Renal cortex interstitium (tissue), 15 donors: ENCODE results near the gene NR2C2. TPM values are rescaled to one million over a fixed set of nuclear protein-coding genes. Genes with fewer than 3 reads are reported as not detected.
"Not testable (repeated sequence)": the region's sequence is repeated elsewhere in the genome, so short reads cannot be mapped to it uniquely, and the experiment has no call there.

Source experiments
- DNase-seq, 11 donors: peaks; one replicate each; pipeline ENCODE4 v3.0.0-alpha.2; 2013; ENCODE audit warnings: low read depth in 9 of 11, low spot score in 4 of 11; ENCODE audit errors: extremely low read depth in 1 of 11
- long read RNA-seq, 16 experiments: transcript quantifications; one replicate each; lab custom pipeline, GENCODE V29; 2026
- polyA plus RNA-seq, 3 donors: library from polyadenylated mRNA; unstranded; fragments of 120-200 nt; gene quantifications; one replicate each; pipeline ENCODE4 v1.2.1, GENCODE V29; 2013; ENCODE audit not compliant: insufficient read length in 3 of 3

The NR2C2 gene
- 10 to 100 TPM; 43.4 to 61.8 (median 44.4) TPM for polyA plus RNA-seq
- long read RNA-seq, donor 1, result 0 reads
- long read RNA-seq, donor 2, partial matches to known transcripts, result 37 of 39 reads
- long read RNA-seq, donor 2, other reads (novel, unspliced or antisense), result 0 of 39 reads
- long read RNA-seq, donor 3, partial matches to known transcripts, result 61 of 67 reads
- long read RNA-seq, donor 3, other reads (novel, unspliced or antisense), result 0 of 67 reads
- long read RNA-seq, donor 4, partial matches to known transcripts, result 72 of 72 reads
- long read RNA-seq, donor 4, other reads (novel, unspliced or antisense), result 0 of 72 reads
- long read RNA-seq, donor 5, result 0 reads
- long read RNA-seq, donor 6, full-length matches to known transcripts, result 4 of 54 reads
- long read RNA-seq, donor 6, partial matches to known transcripts, result 5 of 54 reads
- long read RNA-seq, donor 6, other reads (novel, unspliced or antisense), result 45 of 54 reads
- long read RNA-seq, donor 7, partial matches to known transcripts, result 0 of 4 reads
- long read RNA-seq, donor 7, other reads (novel, unspliced or antisense), result 0 of 4 reads
- long read RNA-seq, donor 8, partial matches to known transcripts, result 0 of 6 reads
- long read RNA-seq, donor 8, other reads (novel, unspliced or antisense), result 0 of 6 reads
- long read RNA-seq, donor 9, partial matches to known transcripts, result 0 of 3 reads
- long read RNA-seq, donor 9, other reads (novel, unspliced or antisense), result 0 of 3 reads
- long read RNA-seq, donor 10, partial matches to known transcripts, result 0 of 52 reads
- long read RNA-seq, donor 10, other reads (novel, unspliced or antisense), result 46 of 52 reads
- long read RNA-seq, donor 11, partial matches to known transcripts, result 74 of 76 reads
- long read RNA-seq, donor 11, other reads (novel, unspliced or antisense), result 0 of 76 reads
- long read RNA-seq, donor 12, partial matches to known transcripts, result 0 of 3 reads
- long read RNA-seq, donor 12, other reads (novel, unspliced or antisense), result 0 of 3 reads
- long read RNA-seq, donor 13, partial matches to known transcripts, result 19 of 76 reads
- long read RNA-seq, donor 13, other reads (novel, unspliced or antisense), result 54 of 76 reads
- long read RNA-seq, donor 14, partial matches to known transcripts, result 43 of 44 reads
- long read RNA-seq, donor 14, other reads (novel, unspliced or antisense), result 0 of 44 reads
- long read RNA-seq, donor 15, partial matches to known transcripts, result 0 of 17 reads
- long read RNA-seq, donor 15, other reads (novel, unspliced or antisense), result 17 of 17 reads
- long read RNA-seq, donor 16, full-length matches to known transcripts, result 14 of 179 reads
- long read RNA-seq, donor 16, partial matches to known transcripts, result 156 of 179 reads
- long read RNA-seq, donor 16, other reads (novel, unspliced or antisense), result 9 of 179 reads

DNA sequence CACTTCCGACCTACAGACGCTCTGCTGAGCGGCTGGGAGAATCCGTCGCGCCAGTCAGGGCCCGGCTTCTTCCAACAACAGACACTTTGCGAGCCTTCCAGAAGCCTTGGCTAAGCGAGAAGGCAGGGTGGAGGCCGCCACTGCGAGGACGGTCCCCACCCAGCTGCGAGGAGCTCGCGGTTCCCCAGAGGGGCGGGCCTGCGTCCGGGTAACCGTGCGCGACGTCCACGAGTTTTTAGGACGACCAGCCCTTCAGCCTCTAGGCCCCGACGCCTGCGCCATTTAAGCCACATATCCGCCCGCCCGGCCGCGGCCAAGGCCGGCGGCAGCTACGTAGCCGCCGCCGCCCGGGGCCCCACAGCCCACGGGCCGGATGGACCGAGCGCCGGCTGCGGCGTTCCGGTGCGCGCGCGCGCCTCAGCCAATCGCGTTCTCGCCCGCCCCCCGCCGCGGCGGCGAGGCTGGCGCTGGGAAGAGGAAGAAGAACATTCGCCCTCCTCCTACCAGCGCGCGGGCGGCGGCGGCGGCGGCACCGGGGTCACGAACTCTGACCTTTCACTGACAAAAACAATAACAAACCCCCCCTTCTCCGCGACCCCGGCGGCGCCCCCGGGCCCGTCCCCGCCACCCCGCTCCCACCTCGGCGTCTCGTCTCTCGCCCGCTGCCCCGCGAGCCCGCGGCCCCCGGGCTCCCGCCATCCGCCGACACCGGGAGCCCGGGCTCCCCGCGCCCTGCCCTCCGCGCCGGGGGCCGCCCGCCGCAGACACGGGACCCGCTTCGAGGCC, at the start of gene NR2C2:
NR2C2 (plus strand) TSS at position 484 of the 786 bp plus-strand sequence. CDS start 56,332 bp downstream, outside the sequence.
- peak in 10 of 11 donors; percentile 43 to 83 (median 72) for DNase-seq

DNA sequence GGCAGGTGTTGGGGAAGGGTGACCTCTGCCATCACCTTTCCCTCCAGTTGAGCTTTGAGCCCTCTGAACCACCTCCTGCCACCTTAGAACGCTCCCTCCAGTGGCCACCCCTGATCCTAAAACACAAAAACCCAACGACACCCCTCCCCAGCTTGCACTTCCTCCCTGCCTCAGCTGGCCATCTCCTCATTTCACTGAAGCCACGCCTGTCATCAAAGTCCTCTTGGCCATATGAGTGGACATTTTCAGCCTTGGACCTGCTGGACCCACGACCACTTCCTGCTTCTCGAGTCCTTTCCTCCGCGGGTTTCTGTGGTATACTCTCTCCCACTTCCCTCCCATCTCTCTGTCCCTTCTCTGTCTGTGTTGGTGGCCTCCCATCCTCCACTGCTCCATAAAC, 48.5 kb upstream of the NR2C2 start:
- DNase-seq, result no peak

GRCh38 chr3:14899993-14900618, 47.3 kb upstream of the NR2C2 start:
- no peak for DNase-seq

DNA sequence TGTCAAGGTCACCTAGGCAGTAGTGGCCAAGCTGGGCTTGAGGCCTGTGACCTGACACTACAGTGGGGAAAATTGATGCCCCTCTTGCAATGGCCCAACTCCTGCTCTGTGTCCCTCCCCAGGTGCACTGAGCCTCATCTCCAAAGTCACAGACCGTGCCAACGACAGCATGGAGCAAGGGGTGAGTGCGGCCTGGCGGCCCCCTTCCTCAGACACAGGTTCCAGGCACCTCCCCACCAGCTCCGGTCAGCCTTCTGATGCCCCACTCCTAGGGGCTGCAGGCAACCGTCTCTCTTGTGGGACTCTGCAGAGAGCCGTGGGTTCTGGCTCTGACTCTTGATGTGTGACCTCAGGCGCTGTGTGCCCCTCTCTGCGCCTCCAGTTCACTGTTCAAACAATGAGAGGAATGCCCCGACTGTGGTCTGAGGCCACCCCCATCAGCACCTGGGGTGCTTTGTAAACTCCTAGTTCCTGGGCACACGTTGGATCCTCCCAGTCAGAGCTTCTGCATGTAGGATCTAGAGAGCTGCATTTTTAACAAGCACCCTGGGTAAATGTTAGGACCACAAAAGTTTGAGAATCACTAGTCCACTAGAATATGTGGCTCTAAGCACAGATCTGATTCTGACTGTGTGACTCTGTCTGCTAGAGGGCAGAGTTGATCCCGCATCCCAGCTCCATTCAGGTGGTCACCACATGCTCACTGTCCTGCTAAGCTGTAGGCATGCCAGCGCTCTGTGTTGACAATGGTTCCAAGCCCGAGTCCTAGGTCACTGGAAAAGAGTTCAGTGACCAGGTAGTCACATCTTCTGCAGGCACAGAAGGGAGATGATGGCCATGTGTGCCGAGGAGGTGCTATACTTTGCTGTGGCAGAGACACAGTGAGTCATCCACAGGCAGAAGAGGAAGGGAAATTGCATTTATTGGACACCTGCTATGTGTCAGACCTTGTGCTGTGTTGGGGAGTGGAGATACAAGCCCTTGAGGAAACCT, 46.2 kb upstream of the NR2C2 start:
- no peak for DNase-seq

GRCh38 chr3:14902719-14903118, 44.7 kb upstream of the NR2C2 start:
- DNase-seq, result peak in 6 of 11 donors; percentile 39 to 74 (median 62)

- not testable (repeated sequence) for DNase-seq
Observed at GRCh38 chr3:14903501-14903900, 43.9 kb upstream of the NR2C2 start.

- DNase-seq, result no peak
Observed at GRCh38 chr3:14905055-14905657, 42.2 kb upstream of the NR2C2 start.

DNA sequence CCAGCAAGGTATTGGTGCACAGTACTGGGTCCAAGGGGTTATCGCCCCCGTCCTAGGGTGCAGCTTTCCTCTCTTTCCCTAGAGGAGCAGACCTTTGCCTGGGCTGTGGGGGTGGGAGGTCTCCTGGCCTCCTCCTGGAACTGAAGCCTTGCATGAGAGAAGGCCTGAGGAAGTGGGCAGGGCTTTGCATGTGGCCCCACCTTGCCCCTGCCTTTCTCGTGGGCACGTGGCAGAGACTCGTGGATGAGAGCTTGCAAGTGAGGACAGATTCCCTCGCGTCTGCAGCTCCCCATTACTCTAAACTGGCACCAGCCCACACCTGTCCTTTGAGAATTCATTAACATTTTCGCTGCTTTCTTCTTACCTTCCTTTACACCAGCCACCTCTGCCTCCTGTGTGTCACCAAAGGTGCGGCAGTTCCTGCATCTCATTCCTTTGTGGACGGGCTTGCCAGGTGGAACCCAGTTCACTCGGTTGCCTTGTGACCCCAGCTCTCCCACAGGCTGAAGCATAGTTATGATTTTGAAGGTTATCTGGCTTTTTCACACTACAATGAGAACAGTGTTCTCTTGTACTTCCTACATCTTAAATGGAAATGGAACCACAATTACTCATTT, 40.9 kb upstream of the NR2C2 start:
- no peak for DNase-seq

DNA sequence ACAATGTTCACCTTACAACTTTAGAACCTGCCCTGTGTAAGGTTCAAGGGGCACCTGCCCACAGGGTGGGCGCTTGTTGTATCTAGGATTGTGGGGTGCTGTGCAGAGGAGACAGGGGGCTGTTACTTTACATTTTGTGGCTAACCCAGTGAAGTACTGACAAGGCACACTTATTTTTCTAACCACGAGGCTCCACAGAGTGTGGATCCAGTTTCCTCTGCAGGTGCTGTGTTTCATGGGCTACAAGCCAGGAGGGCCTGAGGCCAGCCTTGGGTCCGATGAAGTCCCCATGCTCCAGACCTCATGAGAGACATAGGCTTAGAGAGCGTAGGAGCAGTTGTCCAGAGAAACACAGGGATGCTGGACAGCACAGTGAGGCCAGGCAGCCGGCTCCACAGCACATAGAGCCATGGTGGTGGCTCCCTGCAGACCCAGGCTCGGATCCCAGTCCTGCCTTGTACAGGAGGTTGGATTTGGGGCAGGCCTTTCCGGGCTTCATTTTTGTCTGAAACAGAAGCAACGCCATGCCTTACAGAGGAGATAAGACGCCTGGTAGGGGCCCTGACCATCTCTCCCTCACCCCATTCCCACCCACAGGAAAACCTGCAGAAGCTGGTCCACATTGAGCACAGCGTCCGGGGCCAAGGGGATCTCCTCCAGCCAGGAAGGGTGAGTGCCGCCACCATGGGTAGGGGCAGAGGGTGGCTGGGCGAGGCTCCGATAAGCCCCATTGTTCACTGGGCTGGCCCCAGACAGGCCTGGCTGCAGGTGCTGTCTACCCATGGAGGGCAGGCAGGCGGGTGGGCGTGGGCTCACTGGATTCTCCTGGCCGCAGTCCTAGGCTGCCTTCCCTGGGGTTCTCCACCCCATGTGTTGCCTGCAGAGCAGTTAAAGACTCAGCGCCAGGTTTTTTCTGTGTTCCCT, 40.1 kb upstream of the NR2C2 start:
- DNase-seq, result no peak

- no peak for DNase-seq
Observed at GRCh38 chr3:14909250-14909649, 38.1 kb upstream of the NR2C2 start.

GRCh38 chr3:14911651-14912050, 35.7 kb upstream of the NR2C2 start:
- DNase-seq, result no peak

DNA sequence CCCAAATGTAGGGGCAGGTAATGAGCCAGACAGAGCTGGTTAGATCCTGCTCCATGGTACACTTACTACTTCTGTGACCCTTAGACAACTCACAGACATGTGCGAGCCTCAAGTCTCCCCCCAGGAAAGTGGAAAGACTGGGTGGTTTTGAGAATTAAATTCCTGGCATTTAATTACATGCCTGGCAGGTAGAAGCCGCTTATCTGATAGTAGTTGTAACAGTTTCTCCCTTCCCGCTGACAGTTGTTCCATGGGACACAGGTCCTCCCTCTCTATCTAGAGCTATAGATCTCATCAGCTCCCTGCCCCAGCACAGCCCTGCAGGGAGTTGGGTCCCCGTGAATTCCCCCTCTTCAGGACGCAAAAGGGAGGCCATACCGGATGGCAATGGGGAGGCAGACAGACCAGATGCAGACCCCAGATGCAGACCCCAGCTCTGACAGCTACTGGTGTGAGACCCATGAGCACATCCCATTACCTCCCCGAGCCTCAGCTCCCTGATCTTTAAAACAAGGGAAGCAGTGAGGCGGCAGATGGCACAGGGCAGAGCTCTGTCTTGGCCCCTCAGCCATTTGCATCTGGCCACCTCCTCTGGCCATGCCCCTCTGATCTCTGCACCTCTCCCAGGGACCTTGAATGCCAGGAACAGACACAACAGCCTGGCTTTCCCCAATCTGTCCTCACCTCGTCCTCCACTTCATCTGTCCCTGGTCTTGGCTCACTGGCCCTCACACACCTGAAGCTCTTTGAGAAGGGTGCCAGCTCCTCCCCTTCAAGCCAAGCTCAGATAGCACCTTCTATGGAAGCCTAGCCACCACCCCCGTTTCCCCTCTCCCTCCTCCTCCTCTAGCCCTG, 34.1 kb upstream of the NR2C2 start:
- no peak for DNase-seq

GRCh38 chr3:14913926-14914778, 33.2 kb upstream of the NR2C2 start:
- DNase-seq, result no peak
